GM21529 (cell line): ENCODE measurements around the gene PARP9.

Experiments
- ATAC-seq: cut with Tn5 transposase; IDR thresholded peaks from one replicate; pipeline ENCODE4 v1.9.1; 2021; ENCODE audit not compliant: unreplicated experiment

PARP9 gene

GRCh38 chr3:122564155-122564912, at the start of gene PARP9, which contains the start of gene DTX3L:
Gene PARP9 (minus strand): TSS chr3:122564300. CDS start chr3:122559620, 4,680 bp downstream.
Gene DTX3L (plus strand): TSS chr3:122564338. CDS start chr3:122564427, 89 bp downstream.
- ATAC-seq: peak; percentile 74

GRCh38 chr3:122612696-122613095, 48.6 kb upstream of the PARP9 start:
- ATAC-seq: no peak

GRCh38 chr3:122609798-122610559, 45.9 kb upstream of the PARP9 start:
- peak; percentile 94 for ATAC-seq

GRCh38 chr3:122608916-122609315, 44.8 kb upstream of the PARP9 start:
- no peak for ATAC-seq

GRCh38 chr3:122606330-122606729, 42.2 kb upstream of the PARP9 start:
- no peak for ATAC-seq

GRCh38 chr3:122603056-122603455, 39.0 kb upstream of the PARP9 start:
- ATAC-seq: no peak

GRCh38 chr3:122602011-122602710, 38.1 kb upstream of the PARP9 start:
- no peak for ATAC-seq

- no peak for ATAC-seq
Observed at GRCh38 chr3:122598556-122598955, 34.5 kb upstream of the PARP9 start.

GRCh38 chr3:122598151-122598550, 34.1 kb upstream of the PARP9 start:
- no peak for ATAC-seq

GRCh38 chr3:122594025-122594424, 29.9 kb upstream of the PARP9 start:
- ATAC-seq: no peak

GRCh38 chr3:122590610-122591009, 26.5 kb upstream of the PARP9 start:
- ATAC-seq: no peak

GRCh38 chr3:122589297-122589696, 25.2 kb upstream of the PARP9 start:
- ATAC-seq: peak; percentile 72

GRCh38 chr3:122587572-122587971, 23.5 kb upstream of the PARP9 start:
- no peak for ATAC-seq

GRCh38 chr3:122586773-122587485, 22.8 kb upstream of the PARP9 start:
- ATAC-seq: no peak

- ATAC-seq: no peak
Observed at GRCh38 chr3:122586098-122586497, 22.0 kb upstream of the PARP9 start.

- ATAC-seq: no peak
Observed at GRCh38 chr3:122582390-122582789, 18.3 kb upstream of the PARP9 start.

- no peak for ATAC-seq
Observed at GRCh38 chr3:122581622-122582021, 17.5 kb upstream of the PARP9 start.

- no peak for ATAC-seq
Observed at GRCh38 chr3:122580470-122580869, 16.4 kb upstream of the PARP9 start.

GRCh38 chr3:122578069-122578740, 14.1 kb upstream of the PARP9 start:
- ATAC-seq: no peak

GRCh38 chr3:122577409-122578031, 13.4 kb upstream of the PARP9 start, which contains the start of gene PARP15:
Gene PARP15 (plus strand): TSS chr3:122577650. CDS start chr3:122577668, 18 bp downstream.
- ATAC-seq: no peak
